OCI-LY7 (cell line): ENCODE measurements around the gene RHEBL1. TPM values are rescaled to one million over a fixed set of nuclear protein-coding genes. Genes with fewer than 3 reads are reported as not detected.

Experiments used
- BruUV-seq: library from RNA; stranded (reverse); fragments of 400-500 nt; replicated peaks from 2 replicates; lab custom pipeline; 2021; lab: Mats Ljungman, UMichigan
- CTCF ChIA-PET: fragments of 300-600 bp; sonication (Branson Sonifier 250); formaldehyde crosslinking; loops from one replicate; lab custom pipeline; 2022; ENCODE audit warnings: antibody characterized with exemption; ENCODE audit not compliant: unreplicated experiment; lab: Charles Lee
- POLR2A ChIA-PET: fragments of 300-600 bp; sonication (Branson Sonifier 250); formaldehyde crosslinking; loops from one replicate; lab custom pipeline; 2022; ENCODE audit warnings: antibody characterized with exemption; lab: Charles Lee
- DNase-seq: peaks from one replicate; pipeline ENCODE4 v3.0.0-alpha.2; 2015; ENCODE audit warnings: low spot score
- H2AFZ ChIP-seq: fragments of 200-600 bp; sonication (generic), shearing (Covaris generic); 2 replicates; pipeline ENCODE4 v1.6.1; 2014; ENCODE audit warnings: mild to moderate bottlenecking, antibody characterized with exemption, low read length, moderate library complexity
- H3K27ac ChIP-seq: fragments of 200-600 bp; sonication (generic); 2 replicates; pipeline ENCODE4 v1.5.1; 2014; ENCODE audit warnings: mixed run types, low read depth, mild to moderate bottlenecking, moderate library complexity, low read length, inconsistent platforms; ENCODE audit not compliant: poor library complexity, severe bottlenecking
- H3K36me3 ChIP-seq: fragments of 200-600 bp; sonication (generic); 2 replicates; pipeline ENCODE4 v1.6.1; 2014; ENCODE audit warnings: mild to moderate bottlenecking, antibody characterized with exemption, low read length, moderate library complexity, mixed read lengths; ENCODE audit not compliant: insufficient read depth
- H3K4me1 ChIP-seq: fragments of 200-600 bp; sonication (generic); 2 replicates; pipeline ENCODE4 v1.5.1; 2014; ENCODE audit warnings: mild to moderate bottlenecking, low read length; ENCODE audit not compliant: insufficient read depth, poor library complexity, severe bottlenecking
- H3K4me2 ChIP-seq: fragments of 200-600 bp; sonication (generic); 2 replicates; pipeline ENCODE4 v1.6.1; 2014; ENCODE audit warnings: mild to moderate bottlenecking, low read length
- H3K4me3 ChIP-seq: fragments of 200-600 bp; sonication (generic); 2 replicates; pipeline ENCODE4 v1.5.1; 2014; ENCODE audit warnings: mild to moderate bottlenecking, low read depth, low read length; ENCODE audit not compliant: poor library complexity, severe bottlenecking
- H3K79me2 ChIP-seq: fragments of 200-600 bp; sonication (generic); 2 replicates; pipeline ENCODE4 v1.6.1; 2016; ENCODE audit warnings: low read depth, mild to moderate bottlenecking, low read length, moderate library complexity, mixed read lengths; ENCODE audit not compliant: insufficient read depth
- H3K9me2 ChIP-seq: fragments of 200-600 bp; sonication (generic); 2 replicates; pipeline ENCODE4 v1.6.1; 2016; ENCODE audit warnings: mild to moderate bottlenecking, low read length, mixed read lengths; ENCODE audit not compliant: insufficient read depth
- H3K9me3 ChIP-seq: fragments of 200-600 bp; sonication (generic); 2 replicates; pipeline ENCODE4 v1.6.1; 2014; ENCODE audit warnings: mild to moderate bottlenecking, mixed run types, low read length, mixed read lengths
- H4K20me1 ChIP-seq: fragments of 200-600 bp; sonication (generic); 2 replicates; pipeline ENCODE4 v1.6.1; 2014; ENCODE audit warnings: mild to moderate bottlenecking, antibody characterized with exemption, low read length, moderate library complexity, mixed read lengths; ENCODE audit not compliant: insufficient read depth
- CTCF ChIP-seq: fragments of 200-600 bp; sonication (generic); conservative IDR thresholded peaks from 2 replicates; pipeline ENCODE4 v1.5.1; 2014; ENCODE audit warnings: mild to moderate bottlenecking, antibody characterized with exemption, low read length, moderate library complexity, mixed read lengths
- EZH2phosphoT487 ChIP-seq: fragments of 200-600 bp; sonication (generic); IDR thresholded peaks from 2 replicates; pipeline ENCODE4 v1.6.1; 2018; ENCODE audit warnings: low read depth, borderline replicate concordance, mild to moderate bottlenecking, mixed run types, antibody characterized with exemption, low read length, moderate library complexity, mixed read lengths
- intact Hi-C: fragments of 100-400 bp; cut with micrococcal nuclease; formaldehyde crosslinking; loops from one replicate; pipeline ENCODE4 v1.10.0; 2022; ENCODE audit not compliant: unreplicated experiment
- total RNA-seq, 2 experiments: library from RNA; depleted of rRNA in 1 of 2; stranded (reverse); fragments of >200 nt in 1 of 2; shearing (Covaris generic) in 1 of 2; gene quantifications; 2 replicates each; pipeline ENCODE4 v1.2.3, GENCODE V29; 2014 to 2022

RHEBL1 gene
- total RNA-seq, 2 experiments from 2014 or later: 3.4 to 3.7 TPM

GRCh38 chr12:49089821-49090773 is 20.3 kb upstream of the RHEBL1 start:
- ChIA-PET CTCF (interaction anchor here (2.2 kb wide), 1 partner anchor 16 kb away, joined by 16 read pairs; no protein-coding TSS in a partner anchor), POLR2A (no interaction called here)
- no peaks in the 10 kb centered on the region for H3K9me2 ChIP-seq
- H4K20me1 ChIP-seq: no peaks in the 10 kb centered on the region
- peak; percentile 46 for DNase-seq
- no peaks in the 10 kb centered on the region for H3K79me2 ChIP-seq
- no peaks in the 10 kb centered on the region for H3K9me3 ChIP-seq
- no TSS peak for BruUV-seq
- no peak overlapping the region for H2AFZ ChIP-seq
- peak overlapping the region; percentile 13 for H3K4me3 ChIP-seq
- no peak overlapping the region for H3K27ac ChIP-seq
- intact Hi-C loops: no loop called here
- peaks cover 19% of the 10 kb centered on the region for H3K4me1 ChIP-seq
- TF ChIP-seq CTCF (peak; percentile 68), EZH2phosphoT487 (peak; percentile 78; the same call in 1 of the 2 replicates)
- peak overlapping the region; percentile 46 for H3K4me2 ChIP-seq
- no peaks in the 10 kb centered on the region for H3K36me3 ChIP-seq

DNA sequence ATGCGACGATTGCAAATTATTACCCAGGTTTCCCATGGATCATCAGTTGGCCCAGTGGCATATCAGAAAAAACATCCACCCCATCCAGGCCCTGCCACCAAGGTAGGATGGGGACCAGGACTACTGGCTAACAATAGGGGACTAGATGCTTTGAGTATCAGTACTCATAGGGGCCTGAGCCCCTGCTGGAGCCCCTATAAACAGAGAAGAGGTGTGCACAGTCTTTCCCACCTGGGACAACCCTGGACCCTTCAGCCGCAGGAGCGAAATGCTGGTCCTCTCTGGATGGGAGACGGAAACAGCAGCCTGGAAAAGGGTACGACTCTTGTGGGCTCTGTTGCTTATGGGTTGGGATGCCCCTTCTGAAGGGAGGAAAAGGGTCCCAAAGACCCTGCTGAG is 19.2 kb upstream of the RHEBL1 start:
- no peaks in the 10 kb centered on the region for H3K36me3 ChIP-seq
- BruUV-seq: no TSS peak
- H3K4me1 ChIP-seq: peaks cover 19% of the 10 kb centered on the region
- no peaks in the 10 kb centered on the region for H3K79me2 ChIP-seq
- CTCF ChIA-PET: interaction anchor here (0.9 to 1.8 kb wide), 8 partner anchors 10 to 92 kb away, joined by 3 to 6 read pairs (median 4); partner anchors contain the start of genes DDN and TUBA1B
- H3K4me2 ChIP-seq: peak overlapping the region; percentile 59; the same call in 1 of the 2 replicates
- no peaks in the 10 kb centered on the region for H4K20me1 ChIP-seq
- no peak overlapping the region for H3K27ac ChIP-seq
- intact Hi-C loops: loop anchor here (1.0 kb wide), 2 partner anchors 32 to 146 kb away; no protein-coding TSS in a partner anchor
- no peak overlapping the region; the same call in 1 of the 2 replicates for H2AFZ ChIP-seq
- TF ChIP-seq EZH2phosphoT487 (no peak), CTCF (no peak)
- no peak for DNase-seq
- no peak overlapping the region for H3K4me3 ChIP-seq
- no peaks in the 10 kb centered on the region for H3K9me2 ChIP-seq
- no peaks in the 10 kb centered on the region for H3K9me3 ChIP-seq
- POLR2A ChIA-PET: interaction anchor here (0.9 to 1.1 kb wide), 3 partner anchors 10 to 44 kb away, joined by 4 read pairs; no protein-coding TSS in a partner anchor
